HCT116 (cell line): ENCODE results near the gene TPD52L1. TPM values are rescaled to one million over a fixed set of nuclear protein-coding genes. Genes with fewer than 3 reads are reported as not detected.

Experiments
- ATAC-seq: fragments of 200-7000 bp; cut with Tn5 transposase; 2 replicates; pipeline ENCODE4 v1.9.1; 2020; ENCODE audit warnings: mild to moderate bottlenecking, moderate library complexity
- BruUV-seq: library from RNA; stranded (reverse); fragments of 400-500 nt; replicated peaks from 2 replicates; lab custom pipeline; 2021; lab: Mats Ljungman, UMichigan
- CTCF ChIA-PET: fragments of 300-600 bp; sonication (Branson Sonifier 250); formaldehyde crosslinking; loops from one replicate; lab custom pipeline; 2021; ENCODE audit warnings: antibody characterized with exemption; lab: Charles Lee
- POLR2A ChIA-PET: fragments of 300-600, 350-600 bp; sonication (Branson Sonifier 250); formaldehyde crosslinking; loops from one replicate; lab custom pipeline; 2021; ENCODE audit warnings: antibody characterized with exemption; lab: Charles Lee
- RAD21 ChIA-PET, 2 experiments: fragments of 300-600 bp; sonication (Branson Sonifier 250); formaldehyde crosslinking; loops; one replicate each; lab custom pipeline; 2023; ENCODE audit warnings: low total read pairs in 2 of 2; ENCODE audit not compliant: uncharacterized antibody in 2 of 2, unreplicated experiment in 2 of 2, low non-redundant PET in 1 of 2; lab: Charles Lee
- DNase-seq: peaks from one replicate; pipeline ENCODE4 v3.0.0-alpha.2; 2010; ENCODE audit warnings: low read depth, low spot score
- H2AFZ ChIP-seq: fragments of 200-600 bp; shearing (Covaris generic), sonication (generic); 2 replicates; pipeline ENCODE4 v1.6.1; 2017; ENCODE audit warnings: low read depth, mixed run types, mixed read lengths, antibody characterized with exemption, low read length; ENCODE audit not compliant: poor library complexity, severe bottlenecking
- H3K27ac ChIP-seq: 2 replicates; pipeline ENCODE4 v1.5.1; 2012; ENCODE audit warnings: low read depth, low read length
- H3K27me3 ChIP-seq: fragments of 200-600 bp; sonication (generic); 2 replicates; pipeline ENCODE4 v1.6.1; 2016; ENCODE audit warnings: mixed run types, low read length, mixed read lengths; ENCODE audit not compliant: insufficient read depth
- H3K36me3 ChIP-seq, 2 experiments: fragments of 200-500 bp in 1 of 2; fragments of 200-600 bp in 1 of 2; sonication (Bioruptor generic) in 1 of 2; sonication (generic) in 1 of 2; 2 replicates each; pipeline versions ENCODE4 v1.5.1 to v1.6.1; 2014 to 2016; ENCODE audit warnings: low read length in 2 of 2, inconsistent platforms in 1 of 2, mixed read lengths in 1 of 2, mixed run types in 1 of 2; ENCODE audit not compliant: insufficient read depth in 2 of 2, control insufficient read depth in 1 of 2
- H3K4me1 ChIP-seq, 2 experiments: fragments of 200-600 bp in 1 of 2; sonication (generic) in 1 of 2; 2 replicates each; pipeline versions ENCODE4 v1.5.1 to v1.6.1; 2012 to 2017; ENCODE audit warnings: low read length in 2 of 2, inconsistent platforms in 1 of 2, mild to moderate bottlenecking in 1 of 2, mixed read lengths in 1 of 2, mixed run types in 1 of 2, moderate library complexity in 1 of 2; ENCODE audit not compliant: insufficient read depth in 2 of 2, control insufficient read depth in 1 of 2
- H3K4me2 ChIP-seq: fragments of 200-600 bp; sonication (generic); 2 replicates; pipeline ENCODE4 v1.6.1; 2017; ENCODE audit warnings: mixed run types, low read length, mixed read lengths
- H3K4me3 ChIP-seq, 2 experiments: fragments of 200-600 bp in 1 of 2; sonication (generic) in 1 of 2; replicated peaks in 1 of 2; 2 replicates each; pipeline ENCODE4 v1.5.1; 2011 to 2016; ENCODE audit warnings: low read length in 2 of 2, control low read depth in 1 of 2, low read depth in 1 of 2, mild to moderate bottlenecking in 1 of 2, mixed read lengths in 1 of 2, mixed run types in 1 of 2
- H3K79me2 ChIP-seq: fragments of 200-600 bp; sonication (generic); 2 replicates; pipeline ENCODE4 v1.6.1; 2017; ENCODE audit warnings: mild to moderate bottlenecking, mixed run types, low read length, moderate library complexity, mixed read lengths; ENCODE audit not compliant: insufficient read depth
- H3K9ac ChIP-seq: fragments of 200-600 bp; sonication (generic); 2 replicates; pipeline ENCODE4 v1.6.1; 2016; ENCODE audit warnings: low read length, mixed read lengths
- H3K9me2 ChIP-seq: fragments of 200-600 bp; sonication (generic), shearing (Covaris generic); 2 replicates; pipeline ENCODE4 v1.6.1; 2017; ENCODE audit warnings: mixed run types, mild to moderate bottlenecking, moderate library complexity; ENCODE audit not compliant: insufficient read depth
- H3K9me3 ChIP-seq, 2 experiments: fragments of 200-500 bp in 1 of 2; fragments of 200-600 bp in 1 of 2; sonication (Bioruptor generic) in 1 of 2; sonication (generic) in 1 of 2; 2 replicates each; pipeline ENCODE4 v1.6.1; 2014 to 2017; ENCODE audit warnings: low read length in 2 of 2, mixed read lengths in 2 of 2, inconsistent platforms in 1 of 2, low read depth in 1 of 2, mild to moderate bottlenecking in 1 of 2, mixed run types in 1 of 2, moderate library complexity in 1 of 2; ENCODE audit not compliant: control insufficient read depth in 1 of 2, insufficient read depth in 1 of 2
- H4K20me1 ChIP-seq: fragments of 200-600 bp; sonication (generic), shearing (Covaris generic); 2 replicates; pipeline ENCODE4 v1.6.1; 2017; ENCODE audit warnings: mixed run types, mild to moderate bottlenecking, moderate library complexity; ENCODE audit not compliant: insufficient read depth
- ATF3 ChIP-seq: IDR thresholded peaks from 2 replicates; pipeline ENCODE4 v1.6.1; 2012
- CBX3 ChIP-seq: IDR thresholded peaks from 2 replicates; pipeline ENCODE4 v1.6.1; 2012; ENCODE audit warnings: low read depth
- CEBPB ChIP-seq: IDR thresholded peaks from 2 replicates; pipeline ENCODE4 v1.6.1; 2012; ENCODE audit warnings: low read depth
- EZH2 ChIP-seq: fragments of 200-600 bp; sonication (generic); IDR thresholded peaks from 2 replicates; pipeline ENCODE4 v1.6.1; 2017; ENCODE audit warnings: antibody characterized with exemption, mixed run types
- FOSL1 ChIP-seq: IDR thresholded peaks from 2 replicates; pipeline ENCODE4 v1.6.1; 2012; ENCODE audit warnings: low read depth
- JUND ChIP-seq: IDR thresholded peaks from 2 replicates; pipeline ENCODE4 v1.6.1; 2012
- MAX ChIP-seq: IDR thresholded peaks from 2 replicates; pipeline ENCODE4 v1.6.1; 2012
- POLR2AphosphoS5 ChIP-seq: IDR thresholded peaks from 2 replicates; pipeline ENCODE4 v1.6.1; 2011; ENCODE audit warnings: mild to moderate bottlenecking, low read depth, low read length, moderate library complexity
- RAD21 ChIP-seq: IDR thresholded peaks from 2 replicates; pipeline ENCODE4 v1.6.1; 2012; ENCODE audit warnings: low read depth, mild to moderate bottlenecking
- SIN3A ChIP-seq: IDR thresholded peaks from 2 replicates; pipeline ENCODE4 v1.6.1; 2012; ENCODE audit warnings: low read depth
- SP1 ChIP-seq: IDR thresholded peaks from 2 replicates; pipeline ENCODE4 v1.6.1; 2012; ENCODE audit warnings: low read depth
- SRF ChIP-seq: IDR thresholded peaks from 2 replicates; pipeline ENCODE4 v1.6.1; 2012; ENCODE audit warnings: low read depth
- TCF7L2 ChIP-seq: IDR thresholded peaks from 2 replicates; pipeline ENCODE4 v1.7.0; 2011; ENCODE audit warnings: borderline replicate concordance, inconsistent platforms; ENCODE audit not compliant: insufficient read depth, insufficient read length; ENCODE audit errors: extremely low read depth
- ZNF274 ChIP-seq: fragments of 200-500 bp; sonication (Bioruptor generic); IDR thresholded peaks from 2 replicates; pipeline ENCODE4 v1.6.1; 2014; ENCODE audit warnings: mild to moderate bottlenecking, low read depth, low read length, inconsistent platforms
- intact Hi-C: fragments of 100-400 bp; cut with micrococcal nuclease; formaldehyde crosslinking; loops from 2 replicates; pipeline ENCODE4 v1.10.0; 2022
- total RNA-seq: library from RNA; stranded (reverse); gene quantifications from one replicate; pipeline ENCODE4 v1.2.1, GENCODE V29; 2021; ENCODE audit not compliant: unreplicated experiment

Gene TPD52L1
- total RNA-seq, 1 experiment from 2014 or later: 64.1 TPM

GRCh38 chr6:125196613-125197012, 43.0 kb downstream of the TPD52L1 start:
- Histone ChIP-seq H3K4me3 (no peak overlapping the region), H3K9me2 (no peaks in the 10 kb centered on the region), H3K4me1 (peaks cover 47 to 75% of the 10 kb centered on the region in 2 experiments), H3K27me3 (no peaks in the 10 kb centered on the region), H4K20me1 (no peaks in the 10 kb centered on the region), H3K36me3 (no peaks in the 10 kb centered on the region), H3K79me2 (peaks cover 4% of the 10 kb centered on the region), H3K9ac (no peak overlapping the region), H3K9me3 (no peaks in the 10 kb centered on the region), H2AFZ (no peak overlapping the region), H3K4me2 (0 out of 2 replicates have a peak overlapping the region, but pooled peaks have one; percentile 35), H3K27ac (no peak overlapping the region)
- no peak for ATAC-seq
- ChIA-PET RAD21 (no interaction called here), CTCF (no interaction called here), POLR2A (no interaction called here)
- TF ChIP-seq CBX3 (no peak), JUND (no peak), ATF3 (no peak)
- intact Hi-C loops: loop anchor here (10.0 kb wide), 1 partner anchor 568 kb away; no protein-coding TSS in a partner anchor
- no peak for DNase-seq
- BruUV-seq: no TSS peak

DNA sequence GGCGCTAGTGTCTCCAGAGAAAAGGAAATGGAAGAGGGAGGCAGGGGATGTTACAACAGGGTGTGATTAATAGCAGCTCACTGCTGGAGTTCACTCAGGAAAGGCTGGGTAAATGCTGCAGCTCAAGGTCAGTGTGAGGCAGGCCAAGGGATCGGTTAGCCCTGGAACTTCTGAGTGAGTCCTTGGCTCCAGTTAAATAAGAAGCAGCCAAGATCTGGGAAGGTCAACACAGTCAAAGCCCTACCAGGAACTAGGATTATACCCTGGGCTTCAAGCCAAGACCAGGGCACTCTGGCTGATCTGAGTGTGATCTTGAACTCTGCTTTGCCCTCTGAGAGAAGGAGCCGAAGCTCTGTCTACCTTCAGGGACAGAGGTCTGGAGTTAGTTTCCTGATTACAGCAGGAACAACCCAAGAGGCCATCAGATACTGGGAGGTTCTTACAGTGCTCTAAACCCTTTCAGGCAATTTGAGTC, 44.3 kb downstream of the TPD52L1 start:
- H3K4me2 ChIP-seq: peak overlapping the region; percentile 35
- intact Hi-C loops: loop anchor here (10.0 kb wide), 1 partner anchor 567 kb away; no protein-coding TSS in a partner anchor

More for the DNA sequence above, 44.3 kb downstream of the TPD52L1 start:
- no peak overlapping the region for H3K9ac ChIP-seq
- H3K27me3 ChIP-seq: no peaks in the 10 kb centered on the region
- no peaks in the 10 kb centered on the region for H3K36me3 ChIP-seq
- POLR2A ChIA-PET: no interaction called here
- BruUV-seq: no TSS peak
- peak overlapping the region; percentile 29 for H3K27ac ChIP-seq
- peaks cover 52 to 76% of the 10 kb centered on the region in 2 experiments for H3K4me1 ChIP-seq
- peaks cover 4% of the 10 kb centered on the region for H3K79me2 ChIP-seq
- H4K20me1 ChIP-seq: no peaks in the 10 kb centered on the region
- no peaks in the 10 kb centered on the region for H3K9me3 ChIP-seq
- TF ChIP-seq MAX (peak; percentile 38; the same call in 1 of the 2 replicates), JUND (peak; percentile 34; the same call in 1 of the 2 replicates), POLR2AphosphoS5 (peak; percentile 28; the same call in 1 of the 2 replicates), TCF7L2 (peak; percentile 94), EZH2 (no peak), FOSL1 (peak; percentile 44), RAD21 (no peak), SP1 (peak; percentile 68), ZNF274 (no peak), CEBPB (peak; percentile 38; the same call in 1 of the 2 replicates), SRF (no peak), SIN3A (no peak), CBX3 (peak; percentile 64)
- RAD21 ChIA-PET: no interaction called here
- peak; percentile 49 for DNase-seq
- H3K9me2 ChIP-seq: no peaks in the 10 kb centered on the region
- no peak overlapping the region for H2AFZ ChIP-seq
- H3K4me3 ChIP-seq: no peak overlapping the region
- CTCF ChIA-PET: interaction anchor here (1.3 kb wide), 1 partner anchor 44 kb away, joined by 5 read pairs; the partner anchor contains the start of gene TPD52L1
- ATAC-seq: peak; percentile 59
